Esophagus muscularis mucosa (tissue), 4 donors: ENCODE results near the gene ARMS2. TPM values are rescaled to one million over a fixed set of nuclear protein-coding genes. Genes with fewer than 3 reads are reported as not detected.
A peak's percentile ranks its signal among the peaks of the same experiment; 100 is the strongest.

ENCODE experiments used
- DNase-seq: peaks from one replicate; pipeline ENCODE4 v3.0.0-alpha.2; 2017; ENCODE audit errors: extremely low spot score
- H3K27ac ChIP-seq, 4 donors: fragments of 200-600 bp; sonication (generic); replicated peaks in 1 of 4; 1 replicate in 3 of 4; 2 replicates in 1 of 4; pipeline ENCODE4 v1.5.1; 2016 to 2019; ENCODE audit warnings: mild to moderate bottlenecking in 1 of 4
- H3K27me3 ChIP-seq, 4 donors: fragments of 200-600 bp; sonication (generic); one replicate each; pipeline versions ENCODE4 v1.5.1 to v1.6.0; 2016 to 2019
- H3K36me3 ChIP-seq, 4 donors: fragments of 200-600 bp; sonication (generic); one replicate each; pipeline ENCODE4 v1.5.1; 2016 to 2019
- H3K4me1 ChIP-seq, 4 donors: fragments of 200-600 bp; sonication (generic); one replicate each; pipeline ENCODE4 v1.5.1; 2016 to 2019
- H3K4me3 ChIP-seq, 4 donors: fragments of 200-600 bp; sonication (generic); 1 replicate in 2 of 4; 2 replicates in 2 of 4; pipeline ENCODE4 v1.5.1; 2016 to 2019; ENCODE audit warnings: mild to moderate bottlenecking in 4 of 4, moderate library complexity in 1 of 4
- H3K9me3 ChIP-seq, 4 donors: fragments of 200-600 bp; sonication (generic); 1 replicate in 3 of 4; 2 replicates in 1 of 4; pipeline ENCODE4 v1.5.1; 2016 to 2019
- EP300 ChIP-seq: sonication (generic); formaldehyde crosslinking; IDR thresholded peaks from one replicate; pipeline ENCODE4 v1.6.1; 2017; ENCODE audit warnings: antibody characterized with exemption
- POLR2A ChIP-seq: fragments of 450-650 bp; IDR thresholded peaks from one replicate; pipeline ENCODE4 v1.6.1; 2017; ENCODE audit warnings: antibody characterized with exemption, moderate library complexity, mild to moderate bottlenecking, low read depth
- POLR2AphosphoS5 ChIP-seq, 2 donors: sonication (generic); formaldehyde crosslinking; IDR thresholded peaks; one replicate each; pipeline ENCODE4 v1.6.1; 2017; ENCODE audit warnings: antibody characterized with exemption in 2 of 2
- WGBS: methylation state at CpG from one replicate; pipeline ENCODE4 v1.1.5; 2018; 5-methylcytosine and 5-hydroxymethylcytosine counted together
- intact Hi-C: fragments of 100-400 bp; cut with DNase I; formaldehyde crosslinking; loops from one replicate; pipeline ENCODE4 v1.15.1; 2023
- total RNA-seq, 4 donors: library from RNA; depleted of rRNA; stranded (reverse); fragments of >200 nt; gene quantifications; one replicate each; pipeline versions ENCODE4 v1.1.0 to v1.2.1, GENCODE V29; 2016
- TF ChIP-seq, protein P1 (sequence below), 3 experiments: fragments of 200-600 bp in 2 of 3; fragments of 450-650 bp in 1 of 3; sonication (generic) in 2 of 3; IDR thresholded peaks; one replicate each; pipeline ENCODE4 v1.5.1; 2017 to 2019; ENCODE audit warnings: antibody characterized with exemption in 3 of 3, mild to moderate bottlenecking in 2 of 3, moderate library complexity in 1 of 3

ARMS2 gene
- total RNA-seq, 4 donors from 2014 or later, result 1.2 TPM; not detected in 3

DNA sequence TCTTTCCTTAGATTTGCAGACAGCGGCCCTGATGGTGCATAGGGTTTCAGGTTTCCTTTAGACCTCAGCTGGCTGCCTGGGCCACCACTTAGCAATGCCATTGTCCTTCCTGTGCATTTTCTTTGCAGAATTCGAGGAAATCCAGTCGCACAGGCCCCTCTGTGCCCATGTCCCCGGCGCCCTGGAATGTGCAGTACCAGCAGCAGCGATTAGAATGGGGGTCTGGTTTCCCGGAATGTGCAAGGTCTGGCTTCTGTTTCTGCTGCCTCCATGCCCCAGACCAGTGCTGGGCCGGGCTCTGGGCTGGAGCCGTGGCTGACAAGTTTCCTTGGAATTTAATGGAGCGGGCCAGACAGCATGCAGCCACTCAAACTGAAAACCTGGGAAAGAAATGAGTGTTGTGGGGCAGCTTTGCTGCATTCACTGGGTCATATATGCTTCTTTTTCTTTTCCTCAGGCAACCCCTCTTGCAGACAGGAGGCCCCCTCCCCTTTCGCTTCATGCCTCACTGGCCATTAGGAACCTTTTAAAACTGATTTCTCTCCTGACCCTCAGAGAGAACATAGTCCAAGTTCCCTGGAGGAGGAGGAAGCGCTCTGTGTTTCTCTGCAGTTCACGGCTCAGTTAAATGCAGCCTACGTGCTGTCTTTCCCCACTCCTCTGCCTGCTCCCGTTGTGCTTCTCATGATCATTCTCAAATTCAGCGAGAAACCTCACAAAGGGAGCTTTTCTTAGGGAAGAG is 21.3 kb downstream of the ARMS2 start:
- 47% methylated on average over 10 of the region's 16 CpGs for WGBS
- peaks cover 0 to 4% (median 0%) of the 10 kb centered on the region in 4 donors for H3K36me3 ChIP-seq
- peak overlapping the region; percentile 58 to 78 (median 58) for H3K27ac ChIP-seq
- no peak for DNase-seq
- intact Hi-C loops, result no loop called here
- peaks cover 31 to 64% (median 51%) of the 10 kb centered on the region in 4 donors for H3K4me1 ChIP-seq
- no peak for TF ChIP-seq EP300
- no peak for TF ChIP-seq POLR2A
- TF ChIP-seq, protein P1, sequence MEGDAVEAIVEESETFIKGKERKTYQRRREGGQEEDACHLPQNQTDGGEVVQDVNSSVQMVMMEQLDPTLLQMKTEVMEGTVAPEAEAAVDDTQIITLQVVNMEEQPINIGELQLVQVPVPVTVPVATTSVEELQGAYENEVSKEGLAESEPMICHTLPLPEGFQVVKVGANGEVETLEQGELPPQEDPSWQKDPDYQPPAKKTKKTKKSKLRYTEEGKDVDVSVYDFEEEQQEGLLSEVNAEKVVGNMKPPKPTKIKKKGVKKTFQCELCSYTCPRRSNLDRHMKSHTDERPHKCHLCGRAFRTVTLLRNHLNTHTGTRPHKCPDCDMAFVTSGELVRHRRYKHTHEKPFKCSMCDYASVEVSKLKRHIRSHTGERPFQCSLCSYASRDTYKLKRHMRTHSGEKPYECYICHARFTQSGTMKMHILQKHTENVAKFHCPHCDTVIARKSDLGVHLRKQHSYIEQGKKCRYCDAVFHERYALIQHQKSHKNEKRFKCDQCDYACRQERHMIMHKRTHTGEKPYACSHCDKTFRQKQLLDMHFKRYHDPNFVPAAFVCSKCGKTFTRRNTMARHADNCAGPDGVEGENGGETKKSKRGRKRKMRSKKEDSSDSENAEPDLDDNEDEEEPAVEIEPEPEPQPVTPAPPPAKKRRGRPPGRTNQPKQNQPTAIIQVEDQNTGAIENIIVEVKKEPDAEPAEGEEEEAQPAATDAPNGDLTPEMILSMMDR (IDR thresholded peaks at IDR 0.05), result no peak
- TF ChIP-seq POLR2AphosphoS5 (IDR thresholded peaks at IDR 0.05), result no peak
- H3K4me3 ChIP-seq, result peak overlapping the region in 3 of 4 donors; percentile 20 to 21 (median 20)
- H3K9me3 ChIP-seq, result no peaks in the 10 kb centered on the region
- no peaks in the 10 kb centered on the region for H3K27me3 ChIP-seq

DNA sequence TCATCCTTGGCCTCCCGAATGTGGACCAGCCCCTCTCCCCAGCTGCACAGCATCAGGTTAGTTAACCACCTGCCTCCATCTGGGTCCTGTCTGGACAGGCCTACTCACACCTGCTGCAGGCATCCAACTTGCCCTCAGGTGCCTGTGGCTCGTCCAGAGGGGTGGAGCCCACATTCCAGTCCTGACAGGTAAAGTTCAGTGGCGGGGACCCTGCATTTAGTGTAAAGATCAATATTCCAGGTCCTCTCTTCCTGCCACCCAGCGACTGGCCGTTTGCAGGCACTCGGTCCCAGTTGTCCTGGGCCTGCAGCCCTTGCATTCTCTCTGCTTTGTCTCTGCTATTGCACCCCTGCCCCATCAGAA is 21.9 kb downstream of the ARMS2 start:
- WGBS, result 93% methylated on average over 6 of the region's 6 CpGs
- H3K36me3 ChIP-seq, result peaks cover 0 to 4% (median 0%) of the 10 kb centered on the region in 4 donors
- H3K4me1 ChIP-seq, result peaks cover 31 to 64% (median 51%) of the 10 kb centered on the region in 4 donors
- peak overlapping the region; percentile 34 to 78 (median 58) for H3K27ac ChIP-seq
- H3K4me3 ChIP-seq, result no peak overlapping the region
- no peaks in the 10 kb centered on the region for H3K27me3 ChIP-seq
- DNase-seq, result no peak
- TF ChIP-seq EP300, result no peak
- TF ChIP-seq, protein P1 (IDR thresholded peaks at IDR 0.05), result no peak
- no peak for TF ChIP-seq POLR2A
- no peak for TF ChIP-seq POLR2AphosphoS5 (IDR thresholded peaks at IDR 0.05)
- H3K9me3 ChIP-seq, result no peaks in the 10 kb centered on the region
- intact Hi-C loops, result no loop called here

DNA sequence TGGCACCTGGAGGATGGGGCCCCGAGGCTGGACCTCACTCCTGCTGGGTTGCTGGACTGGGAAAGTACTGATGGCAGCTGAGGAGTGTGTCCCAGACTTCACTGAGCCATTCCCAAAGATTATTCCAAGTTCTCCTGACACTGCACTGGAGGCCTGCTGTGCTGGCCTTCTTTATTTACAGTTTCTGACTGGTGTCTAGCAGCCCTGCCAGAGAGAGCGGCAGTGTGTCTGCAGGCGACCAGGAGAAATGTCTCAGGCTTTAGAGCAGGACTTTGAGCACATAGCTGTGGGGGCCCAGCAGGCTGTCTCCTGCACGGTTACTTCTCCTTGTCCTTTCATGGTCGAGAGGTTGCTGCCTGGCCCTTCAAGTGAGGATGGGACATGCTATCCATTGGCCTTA is 23.0 kb downstream of the ARMS2 start:
- Histone ChIP-seq H3K4me3 (no peak overlapping the region), H3K4me1 (peaks cover 31 to 65% (median 51%) of the 10 kb centered on the region in 4 donors), H3K27ac (peak overlapping the region in 3 of 4 donors; percentile 23 to 51 (median 23)), H3K36me3 (peaks cover 0 to 4% (median 0%) of the 10 kb centered on the region in 4 donors), H3K27me3 (no peaks in the 10 kb centered on the region), H3K9me3 (no peaks in the 10 kb centered on the region)
- TF ChIP-seq POLR2AphosphoS5 (IDR thresholded peaks at IDR 0.05) (no peak), EP300 (no peak), POLR2A (no peak)
- TF ChIP-seq, protein P1 (IDR thresholded peaks at IDR 0.05), result no peak
- 59% methylated on average over 4 of the region's 5 CpGs for WGBS
- no peak for DNase-seq
- intact Hi-C loops, result no loop called here

DNA sequence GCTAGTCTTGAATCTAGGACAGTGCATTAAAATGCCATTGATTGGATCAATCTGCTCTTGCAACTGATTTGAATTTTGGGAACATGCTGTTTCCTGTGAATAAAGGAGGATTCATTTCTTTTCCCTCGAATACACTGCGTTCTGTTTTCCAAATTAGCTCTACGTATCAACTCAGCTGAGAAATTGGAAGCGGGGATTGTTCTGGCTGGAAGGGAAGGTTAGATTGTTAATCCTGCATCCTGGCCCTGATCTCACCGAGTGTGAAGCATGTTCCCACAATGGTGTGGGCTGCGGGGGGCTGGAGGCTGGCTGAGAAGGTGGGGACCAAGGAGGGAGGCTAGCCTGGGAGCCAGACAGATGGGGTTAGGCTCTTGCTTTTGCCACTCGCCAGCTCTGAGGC is 24.5 kb downstream of the ARMS2 start:
- Histone ChIP-seq H3K4me3 (no peak overlapping the region), H3K36me3 (peaks cover 0 to 4% (median 0%) of the 10 kb centered on the region in 4 donors), H3K27me3 (no peaks in the 10 kb centered on the region), H3K27ac (peak overlapping the region in 1 of 4 donors; percentile 18), H3K4me1 (peaks cover 26 to 68% (median 48%) of the 10 kb centered on the region in 4 donors), H3K9me3 (no peaks in the 10 kb centered on the region)
- 93% methylated on average over 7 of the region's 7 CpGs for WGBS
- TF ChIP-seq POLR2AphosphoS5 (IDR thresholded peaks at IDR 0.05) (no peak), POLR2A (no peak), EP300 (no peak)
- TF ChIP-seq, protein P1 (IDR thresholded peaks at IDR 0.05), result no peak
- no peak for DNase-seq
- intact Hi-C loops, result no loop called here
